Measurements from ENCODE around the gene ADGRA1. TPM values are rescaled to one million over a fixed set of nuclear protein-coding genes. Genes with fewer than 3 reads are reported as not detected.

The ADGRA1 gene
- total and polyA plus RNA-seq, 2 donors (not counting 3 experiments of a cell fraction or from before 2014, with no cell fraction given), result not detected

- H3K79me2 ChIP-seq (ENCODE audit: control insufficient read depth, insufficient read depth, low read length), result no peaks in the 10 kb centered on the region
- H4K20me1 ChIP-seq (replicated peaks; ENCODE audit: control insufficient read depth, extremely low read depth, insufficient read depth, low read length), result no peaks in the 10 kb centered on the region
- no peak overlapping the region for H3K4me2 ChIP-seq (ENCODE audit: insufficient read depth, low read length)
- no peaks in the 10 kb centered on the region for H3K9me3 ChIP-seq (replicated peaks; ENCODE audit: control insufficient read depth, insufficient read depth, low read length)
- H3K4me1 ChIP-seq (ENCODE audit: control insufficient read depth, extremely low read depth, insufficient read depth, low read length), result no peaks in the 10 kb centered on the region
- no peak overlapping the region for H3K9ac ChIP-seq (replicated peaks; ENCODE audit: extremely low read depth, insufficient read depth, low read length)
- H3K27ac ChIP-seq (ENCODE audit: insufficient read depth, low read depth, low read length), result no peak overlapping the region
- H2AFZ ChIP-seq (ENCODE audit: low read depth, low read length), result no peak overlapping the region
- no peak for DNase-seq (ENCODE audit: low read depth, low spot score)
- intact Hi-C loops (cut with micrococcal nuclease), result no loop called here
- dilution Hi-C loops (cut with MboI; ENCODE audit: extremely low pct_ligation_motif_present, low sequenced_read_pairs), result no loop called here
- no peaks in the 10 kb centered on the region for H3K27me3 ChIP-seq (ENCODE audit: control insufficient read depth in 2 of 2, insufficient read depth in 2 of 2, low read length in 2 of 2)
- CTCF ChIA-PET, result no interaction called here
- POLR2A ChIA-PET, result no interaction called here
- H3K9me1 ChIP-seq (replicated peaks; ENCODE audit: control insufficient read depth, extremely low read depth, insufficient read depth, low read length), result no peaks in the 10 kb centered on the region
- TF ChIP-seq MYC (IDR thresholded peaks at IDR 0.05; ENCODE audit: low read depth, low read length), result no peak
- no peak for TF ChIP-seq GATA2 (IDR thresholded peaks at IDR 0.05; ENCODE audit: insufficient read depth, insufficient read length, low read depth, low read length)
- no peak for TF ChIP-seq POLR2AphosphoS5 (IDR thresholded peaks at IDR 0.05; ENCODE audit: insufficient read depth, low read depth, low read length)
- TF ChIP-seq CTCF (IDR thresholded peaks at IDR 0.05; ENCODE audit: extremely low read depth in 1 of 2, insufficient read depth in 1 of 2, low read depth in 1 of 2, low read length in 2 of 2), result no peak
- TF ChIP-seq FOS (IDR thresholded peaks at IDR 0.05; ENCODE audit: borderline replicate concordance, insufficient read depth, low read length), result no peak
- no peak for TF ChIP-seq POLR2A (IDR thresholded peaks at IDR 0.05; ENCODE audit: low read depth, low read length)
- TF ChIP-seq JUN (IDR thresholded peaks at IDR 0.05; ENCODE audit: borderline replicate concordance, insufficient read depth, insufficient read length, low read depth), result no peak
- TF ChIP-seq MAX (IDR thresholded peaks at IDR 0.05; ENCODE audit: insufficient read depth, insufficient read length), result no peak
- no peak for TF ChIP-seq EZH2 (IDR thresholded peaks at IDR 0.05; ENCODE audit: borderline replicate concordance, low read depth, low read length, severe bottlenecking)
- BruUV-seq (replicated peaks), result no TSS peak
- FAIRE-seq, result no peak
- H3K36me3 ChIP-seq (ENCODE audit: control insufficient read depth in 2 of 2, extremely low read depth in 1 of 2, insufficient read depth in 2 of 2, low read length in 2 of 2), result no peaks in the 10 kb centered on the region
- H3K4me3 ChIP-seq (replicated peaks in 1 of 3; ENCODE audit: insufficient read depth in 1 of 3, low read depth in 1 of 3, low read length in 3 of 3), result no peak overlapping the region
Measured at GRCh38 chr10:133075346-133076137, 12.2 kb upstream of the ADGRA1 start.
